ENCODE results near the gene F2R. TPM values are rescaled to one million over a fixed set of nuclear protein-coding genes. Genes with fewer than 3 reads are reported as not detected.

The F2R gene
- total and polyA plus RNA-seq, 10 of the 15 experiments (the other 5 are each of a cell fraction or from before 2014, with no cell fraction given): 1.8 to 75.4 (median 8.0) TPM

- no peak for TF ChIP-seq SKIL (IDR thresholded peaks at IDR 0.05; ENCODE audit: low read depth, poor library complexity, severe bottlenecking)
Observed at GRCh38 chr5:76746677-76747076, 30.8 kb downstream of the F2R start (continued).

GRCh38 chr5:76747706-76748105, 31.8 kb downstream of the F2R start:
- ChIA-PET RAD21 (ENCODE audit: unreplicated experiment) (interaction anchor here (2.5 kb wide), 1 partner anchor 27 kb away, joined by 7 read pairs; no protein-coding TSS in a partner anchor), CTCF (interaction anchor here (1.1 kb wide), 1 partner anchor 30 kb away, joined by 3 read pairs; no protein-coding TSS in a partner anchor), SMC1A (ENCODE audit: uncharacterized antibody, unreplicated experiment) (interaction anchor here (0.7 to 2.1 kb wide), 4 partner anchors 8 to 146 kb away, joined by 4 to 7 read pairs (median 6); no protein-coding TSS in a partner anchor), POLR2A (no interaction called here)
- H2AFZ ChIP-seq (ENCODE audit: control insufficient read depth, low read depth, low read length): no peak overlapping the region
- no peak overlapping the region for H3K4me3 ChIP-seq
- intact Hi-C loops (cut with micrococcal nuclease; ENCODE audit: unreplicated experiment): no loop called here
- H4K20me1 ChIP-seq (ENCODE audit: control insufficient read depth, insufficient read depth): no peaks in the 10 kb centered on the region
- FAIRE-seq (no peak), DNase-seq (ENCODE audit: low read depth, low spot score) (no peak), ATAC-seq (no peak; the same call in 2 of the 3 replicates)
- no peak overlapping the region for H3K4me2 ChIP-seq (ENCODE audit: control insufficient read depth, insufficient read depth)
- H3K9ac ChIP-seq (ENCODE audit: control insufficient read depth, insufficient read depth, low read length): no peak overlapping the region
- WGBS (ENCODE audit: insufficient coverage, insufficient replicate concordance, low lambda C conversion rate, missing lambda C conversion rate): 82% methylated on average over 13 of the region's 13 CpGs
- no peaks in the 10 kb centered on the region for H3K27me3 ChIP-seq (replicated peaks in 1 of 2; ENCODE audit: control insufficient read depth in 2 of 2, insufficient read depth in 2 of 2, low read length in 1 of 2)
- BruUV-seq (replicated peaks): no TSS peak
- H3K9me3 ChIP-seq (replicated peaks; ENCODE audit: control insufficient read depth, insufficient read depth, low read length): no peaks in the 10 kb centered on the region
- in situ Hi-C loops (cut with MboI): no loop called here
- TF ChIP-seq FOS (IDR thresholded peaks at IDR 0.05; ENCODE audit: borderline replicate concordance, extremely low read depth, insufficient read length) (no peak), MXI1 (IDR thresholded peaks at IDR 0.05; ENCODE audit: low read depth, low read length) (no peak), ZZZ3 (IDR thresholded peaks at IDR 0.05; ENCODE audit: control insufficient read depth, insufficient read length, low read depth) (no peak), NRF1 (conservative IDR thresholded peaks at IDR 0.05; ENCODE audit: low read depth, low read length) (no peak), ZNF217 (IDR thresholded peaks at IDR 0.05) (no peak), NFXL1 (IDR thresholded peaks at IDR 0.05; ENCODE audit: borderline replicate concordance) (no peak), RB1 (IDR thresholded peaks at IDR 0.05; ENCODE audit: borderline replicate concordance) (no peak), NBN (IDR thresholded peaks at IDR 0.05) (no peak), SMC3 (IDR thresholded peaks at IDR 0.05; ENCODE audit: borderline replicate concordance, low read length) (no peak), SRF (IDR thresholded peaks at IDR 0.05; ENCODE audit: low read depth in 2 of 2, low read length in 2 of 2) (no peak), CBFB (IDR thresholded peaks at IDR 0.05; ENCODE audit: low read depth) (no peak), MAX (IDR thresholded peaks at IDR 0.05; ENCODE audit: low read depth, low read length) (no peak), TBL1XR1 (IDR thresholded peaks at IDR 0.05; ENCODE audit: low read depth, low read length) (no peak), ZNF207 (IDR thresholded peaks at IDR 0.05; ENCODE audit: borderline replicate concordance) (no peak), NR2F1 (conservative IDR thresholded peaks at IDR 0.05) (no peak)
- H3K79me2 ChIP-seq (ENCODE audit: control insufficient read depth, insufficient read depth, low read length): no peaks in the 10 kb centered on the region
- no peaks in the 10 kb centered on the region for H3K4me1 ChIP-seq (ENCODE audit: control insufficient read depth, insufficient read depth, low read length)
- H3K27ac ChIP-seq (ENCODE audit: control insufficient read depth, insufficient read depth): no peak overlapping the region
- H3K36me3 ChIP-seq (ENCODE audit: control insufficient read depth in 2 of 2, insufficient read depth in 2 of 2, low read length in 1 of 2): no peaks in the 10 kb centered on the region
